K562 (cell line): ENCODE measurements around the gene SLCO3A1. TPM values are rescaled to one million over a fixed set of nuclear protein-coding genes. Genes with fewer than 3 reads are reported as not detected.

ENCODE experiments used
- ATAC-seq: fragments of 200-7000 bp; cut with Tn5 transposase; 3 replicates; pipeline ENCODE4 v1.9.1; 2020; ENCODE audit warnings: moderate library complexity
- BruUV-seq: library from RNA; stranded (reverse); fragments of 400-500 nt; replicated peaks from 2 replicates; lab custom pipeline; 2021; lab: Mats Ljungman, UMichigan
- CTCF ChIA-PET: fragments of 300-600 bp; formaldehyde crosslinking; extraction: SDS; loops from one replicate; lab custom pipeline; 2021; ENCODE audit warnings: low intra/inter-chr PET ratio; lab: Yijun Ruan, JAX
- POLR2A ChIA-PET: fragments of 300-600, 350-650 bp; sonication (Branson Sonifier 250); formaldehyde crosslinking; extraction: SDS; loops from one replicate; lab custom pipeline; 2021; ENCODE audit warnings: antibody characterized with exemption, inconsistent platforms; lab: Yijun Ruan, JAX
- DNase-seq, 4 experiments: peaks; one replicate each; pipeline versions ENCODE4 v3.0.0 to v3.0.0-alpha.2; 2011 to 2018; ENCODE audit warnings: low spot score in 3 of 4, mixed read lengths in 3 of 4; ENCODE audit errors: extremely low read depth in 1 of 4
- FAIRE-seq: peaks from 2 replicates; lab custom pipeline; 2011; peaks lifted over from hg19 to GRCh38; lab: Jason Lieb, UNC
- H2AFZ ChIP-seq: 2 replicates; pipeline ENCODE4 v1.6.0; 2011; ENCODE audit warnings: low read depth, low read length, control low read depth, inconsistent platforms
- H3K27ac ChIP-seq: fragments of 200-600 bp; 3 replicates; pipeline ENCODE4 v1.8.0; 2011; ENCODE audit warnings: low read depth, mild to moderate bottlenecking, control low read depth, inconsistent platforms, low read length, moderate library complexity, mixed read lengths; ENCODE audit errors: extremely low read depth
- H3K27me3 ChIP-seq, 2 experiments: fragments of 300-600 bp in 1 of 2; 2 replicates in 1 of 2; 3 replicates in 1 of 2; pipeline versions ENCODE4 v1.6.0 to v1.8.0; 2011; ENCODE audit warnings: inconsistent platforms in 2 of 2, low read length in 2 of 2, mild to moderate bottlenecking in 1 of 2, mixed read lengths in 1 of 2, moderate library complexity in 1 of 2; ENCODE audit not compliant: control insufficient read depth in 2 of 2, insufficient read depth in 2 of 2
- H3K36me3 ChIP-seq: fragments of 300-600 bp; 3 replicates; pipeline ENCODE4 v1.8.0; 2011; ENCODE audit warnings: mild to moderate bottlenecking, low read length, inconsistent platforms; ENCODE audit not compliant: control insufficient read depth, insufficient read depth
- H3K4me1 ChIP-seq, 2 experiments: fragments of 200-600 bp in 1 of 2; replicated peaks in 1 of 2; 2 replicates in 1 of 2; 3 replicates in 1 of 2; pipeline versions ENCODE4 v1.5.1 to v1.8.0; 2011; ENCODE audit warnings: inconsistent platforms in 2 of 2, low read length in 2 of 2, mild to moderate bottlenecking in 1 of 2, mixed read lengths in 1 of 2, moderate library complexity in 1 of 2; ENCODE audit not compliant: control insufficient read depth in 2 of 2, insufficient read depth in 2 of 2
- H3K4me2 ChIP-seq: 2 replicates; pipeline ENCODE4 v1.6.1; 2011; ENCODE audit warnings: low read length, control low read depth, inconsistent platforms, mixed read lengths; ENCODE audit not compliant: insufficient read depth
- H3K4me3 ChIP-seq: fragments of 200-600 bp; sonication (generic), shearing (Covaris generic); 2 replicates; pipeline ENCODE4 v1.5.1; 2016; ENCODE audit warnings: control low read depth, inconsistent platforms
- H3K79me2 ChIP-seq: fragments of 200-600 bp; 3 replicates; pipeline ENCODE4 v1.8.0; 2011; ENCODE audit warnings: low read length, inconsistent platforms; ENCODE audit not compliant: control insufficient read depth, insufficient read depth
- H3K9ac ChIP-seq, 2 experiments: 2 replicates each; pipeline versions ENCODE4 v1.6.0 to v1.6.1; 2011; ENCODE audit warnings: low read depth in 2 of 2, low read length in 2 of 2, control low read depth in 1 of 2, inconsistent platforms in 1 of 2, mild to moderate bottlenecking in 1 of 2, mixed read lengths in 1 of 2; ENCODE audit not compliant: insufficient read depth in 1 of 2
- H3K9me1 ChIP-seq: one replicate; pipeline ENCODE4 v1.6.0; 2011; ENCODE audit warnings: inconsistent platforms, mild to moderate bottlenecking, low read length, moderate library complexity; ENCODE audit not compliant: control insufficient read depth, insufficient read depth
- H3K9me3 ChIP-seq: replicated peaks from 2 replicates; pipeline ENCODE4 v1.5.1; 2011; ENCODE audit warnings: low read depth, low read length, inconsistent platforms; ENCODE audit not compliant: control insufficient read depth, insufficient read depth
- H4K20me1 ChIP-seq: replicated peaks from 2 replicates; pipeline ENCODE4 v1.6.1; 2011; ENCODE audit warnings: low read length, inconsistent platforms, mixed read lengths; ENCODE audit not compliant: control insufficient read depth, insufficient read depth
- TFAM ChIP-seq: fragments of 250-450 bp; sonication (Bioruptor Pico); conservative IDR thresholded peaks from 2 replicates; pipeline ENCODE4 v1.5.0; 2021; ENCODE audit warnings: mild to moderate bottlenecking, moderate library complexity
- TRIM24 ChIP-seq, 2 experiments: fragments of 450-650 bp; IDR thresholded peaks; 2 replicates each; pipeline ENCODE4 v1.6.1; 2016
- ZC3H8 ChIP-seq: fragments of 450-650 bp; IDR thresholded peaks from 2 replicates; pipeline ENCODE4 v1.6.1; 2017
- ZNF778 ChIP-seq: fragments of 450-650 bp; formaldehyde crosslinking; IDR thresholded peaks from 2 replicates; pipeline ENCODE4 v1.4.0; 2020; ENCODE audit warnings: mild to moderate bottlenecking, moderate library complexity
- WGBS: fragments of 100-300 bp; shearing (Covaris generic); methylation state at CpG from one replicate; pipeline ENCODE4 v1.1.6; 2016; ENCODE audit warnings: low coverage, mixed read lengths; ENCODE audit not compliant: insufficient coverage; ENCODE audit errors: missing lambda C conversion rate; 5-methylcytosine and 5-hydroxymethylcytosine counted together
- in situ Hi-C: fragments of 300-500 bp; cut with MboI; formaldehyde crosslinking; loops from 4 replicates; pipeline ENCODE4 v1.15.0; 2018; ENCODE audit warnings: inconsistent platforms, mixed read lengths
- intact Hi-C: fragments of 100-400 bp; cut with micrococcal nuclease; formaldehyde crosslinking; loops from 2 replicates; pipeline ENCODE4 v1.14.2; 2022
- polyA plus RNA-seq, 8 experiments: library from polyadenylated mRNA; depleted of rRNA in 4 of 8; stranded (reverse) in 5 of 8; unstranded in 3 of 8; fragments of >200 nt; fragmentation: Nextera tagmentation in 2 of 8; fragmentation: Illumina TruSeq in 1 of 8; extraction: Ambion mirVana in 2 of 8; extraction: Trizol in 1 of 8; gene quantifications; 2 replicates each; pipeline versions ENCODE4 v1.2.1 to v1.2.3, GENCODE V29; 2011 to 2014; ENCODE audit warnings: inconsistent platforms in 1 of 8, missing spikeins in 1 of 8
- total RNA-seq, 7 experiments: library from RNA; depleted of rRNA in 6 of 7; stranded (reverse); fragments of >200 nt in 6 of 7; fragmentation: Illumina TruSeq in 2 of 7; extraction: Trizol in 2 of 7; gene quantifications; 2 replicates each; pipeline versions ENCODE4 v1.2.1 to v1.2.3, GENCODE V29; 2011 to 2021; ENCODE audit warnings: low replicate concordance in 1 of 7
- TF ChIP-seq, protein P1 (sequence below): fragments of 250-450 bp; sonication (Bioruptor Pico); IDR thresholded peaks from 2 replicates; pipeline ENCODE4 v1.8.0; 2021; ENCODE audit warnings: moderate library complexity, mild to moderate bottlenecking, inconsistent platforms
- TF ChIP-seq, protein P2 (sequence below), 2 experiments: fragments of 450-650 bp; formaldehyde crosslinking in 1 of 2; IDR thresholded peaks; 2 replicates each; pipeline versions ENCODE4 v1.4.0 to v1.6.1; 2014 to 2020; ENCODE audit warnings: mild to moderate bottlenecking in 2 of 2, borderline replicate concordance in 1 of 2, low read depth in 1 of 2
- TF ChIP-seq, protein P3 (sequence below), 2 experiments: IDR thresholded peaks; 2 replicates each; pipeline ENCODE4 v1.6.1; 2011; ENCODE audit warnings: borderline replicate concordance in 1 of 2, control low read depth in 1 of 2, low read depth in 1 of 2, low read length in 1 of 2, mild to moderate bottlenecking in 1 of 2, mixed read lengths in 1 of 2, moderate library complexity in 1 of 2; ENCODE audit not compliant: insufficient read depth in 1 of 2, insufficient read length in 1 of 2, poor library complexity in 1 of 2, severe bottlenecking in 1 of 2; ENCODE audit errors: extremely low read depth in 1 of 2

SLCO3A1 gene
- total and polyA plus RNA-seq, 9 of the 15 experiments (the other 6 are each of a cell fraction or from before 2014, with no cell fraction given) = 0.01 to 0.84 (median 0.06) TPM; not detected in 3

DNA sequence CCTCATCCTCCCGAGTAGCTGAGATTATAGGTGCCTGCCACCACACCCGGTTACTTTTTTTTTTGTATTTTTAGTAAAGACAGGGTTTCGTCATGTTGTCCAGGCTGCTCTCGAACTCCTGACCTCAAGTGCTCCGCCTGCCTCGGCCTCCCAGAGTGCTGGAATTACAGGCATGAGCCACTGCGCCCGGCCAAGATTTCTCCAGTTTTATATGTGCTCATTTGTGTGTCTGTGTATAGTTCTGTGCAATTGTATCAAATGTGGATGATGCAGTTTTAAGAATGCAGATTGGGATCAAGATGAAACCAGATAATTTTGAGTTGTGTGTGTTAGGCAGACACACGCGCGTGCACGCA is 68.3 kb downstream of the SLCO3A1 start:
- no peaks in the 10 kb centered on the region for H3K9me1 ChIP-seq
- CTCF ChIA-PET = no interaction called here

More for the DNA sequence above, 68.3 kb downstream of the SLCO3A1 start:
- TF ChIP-seq, protein P1, sequence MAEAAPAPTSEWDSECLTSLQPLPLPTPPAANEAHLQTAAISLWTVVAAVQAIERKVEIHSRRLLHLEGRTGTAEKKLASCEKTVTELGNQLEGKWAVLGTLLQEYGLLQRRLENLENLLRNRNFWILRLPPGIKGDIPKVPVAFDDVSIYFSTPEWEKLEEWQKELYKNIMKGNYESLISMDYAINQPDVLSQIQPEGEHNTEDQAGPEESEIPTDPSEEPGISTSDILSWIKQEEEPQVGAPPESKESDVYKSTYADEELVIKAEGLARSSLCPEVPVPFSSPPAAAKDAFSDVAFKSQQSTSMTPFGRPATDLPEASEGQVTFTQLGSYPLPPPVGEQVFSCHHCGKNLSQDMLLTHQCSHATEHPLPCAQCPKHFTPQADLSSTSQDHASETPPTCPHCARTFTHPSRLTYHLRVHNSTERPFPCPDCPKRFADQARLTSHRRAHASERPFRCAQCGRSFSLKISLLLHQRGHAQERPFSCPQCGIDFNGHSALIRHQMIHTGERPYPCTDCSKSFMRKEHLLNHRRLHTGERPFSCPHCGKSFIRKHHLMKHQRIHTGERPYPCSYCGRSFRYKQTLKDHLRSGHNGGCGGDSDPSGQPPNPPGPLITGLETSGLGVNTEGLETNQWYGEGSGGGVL (CRISPR knock-in tag) = no peak
- TF ChIP-seq, protein P2, sequence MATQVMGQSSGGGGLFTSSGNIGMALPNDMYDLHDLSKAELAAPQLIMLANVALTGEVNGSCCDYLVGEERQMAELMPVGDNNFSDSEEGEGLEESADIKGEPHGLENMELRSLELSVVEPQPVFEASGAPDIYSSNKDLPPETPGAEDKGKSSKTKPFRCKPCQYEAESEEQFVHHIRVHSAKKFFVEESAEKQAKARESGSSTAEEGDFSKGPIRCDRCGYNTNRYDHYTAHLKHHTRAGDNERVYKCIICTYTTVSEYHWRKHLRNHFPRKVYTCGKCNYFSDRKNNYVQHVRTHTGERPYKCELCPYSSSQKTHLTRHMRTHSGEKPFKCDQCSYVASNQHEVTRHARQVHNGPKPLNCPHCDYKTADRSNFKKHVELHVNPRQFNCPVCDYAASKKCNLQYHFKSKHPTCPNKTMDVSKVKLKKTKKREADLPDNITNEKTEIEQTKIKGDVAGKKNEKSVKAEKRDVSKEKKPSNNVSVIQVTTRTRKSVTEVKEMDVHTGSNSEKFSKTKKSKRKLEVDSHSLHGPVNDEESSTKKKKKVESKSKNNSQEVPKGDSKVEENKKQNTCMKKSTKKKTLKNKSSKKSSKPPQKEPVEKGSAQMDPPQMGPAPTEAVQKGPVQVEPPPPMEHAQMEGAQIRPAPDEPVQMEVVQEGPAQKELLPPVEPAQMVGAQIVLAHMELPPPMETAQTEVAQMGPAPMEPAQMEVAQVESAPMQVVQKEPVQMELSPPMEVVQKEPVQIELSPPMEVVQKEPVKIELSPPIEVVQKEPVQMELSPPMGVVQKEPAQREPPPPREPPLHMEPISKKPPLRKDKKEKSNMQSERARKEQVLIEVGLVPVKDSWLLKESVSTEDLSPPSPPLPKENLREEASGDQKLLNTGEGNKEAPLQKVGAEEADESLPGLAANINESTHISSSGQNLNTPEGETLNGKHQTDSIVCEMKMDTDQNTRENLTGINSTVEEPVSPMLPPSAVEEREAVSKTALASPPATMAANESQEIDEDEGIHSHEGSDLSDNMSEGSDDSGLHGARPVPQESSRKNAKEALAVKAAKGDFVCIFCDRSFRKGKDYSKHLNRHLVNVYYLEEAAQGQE (IDR thresholded peaks at IDR 0.05; ENCODE audit: borderline replicate concordance) = no peak
- TF ChIP-seq, protein P2 (CRISPR knock-in tag; IDR thresholded peaks at IDR 0.05; ENCODE audit: low read depth) = no peak
- TF ChIP-seq ZC3H8 (no peak), ZNF778 (CRISPR knock-in tag) (no peak), TRIM24 (IDR thresholded peaks at IDR 0.05) (no peak), TFAM (no peak)
- TF ChIP-seq, protein P3, sequence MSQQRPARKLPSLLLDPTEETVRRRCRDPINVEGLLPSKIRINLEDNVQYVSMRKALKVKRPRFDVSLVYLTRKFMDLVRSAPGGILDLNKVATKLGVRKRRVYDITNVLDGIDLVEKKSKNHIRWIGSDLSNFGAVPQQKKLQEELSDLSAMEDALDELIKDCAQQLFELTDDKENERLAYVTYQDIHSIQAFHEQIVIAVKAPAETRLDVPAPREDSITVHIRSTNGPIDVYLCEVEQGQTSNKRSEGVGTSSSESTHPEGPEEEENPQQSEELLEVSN (IDR thresholded peaks at IDR 0.05; ENCODE audit: borderline replicate concordance in 1 of 2, extremely low read depth in 1 of 2, insufficient read depth in 1 of 2, insufficient read length in 1 of 2, low read depth in 1 of 2, low read length in 1 of 2, poor library complexity in 1 of 2, severe bottlenecking in 1 of 2) = no peak
- TF ChIP-seq, all 486 proteins: peak for 0
- in situ Hi-C loops (no loop called here), intact Hi-C loops (no loop called here)
- WGBS = 0% methylated on average over 12 of the region's 12 CpGs
- Histone ChIP-seq H3K36me3 (no peaks in the 10 kb centered on the region), H3K79me2 (no peaks in the 10 kb centered on the region), H3K9ac (no peak overlapping the region), H3K4me1 (no peaks in the 10 kb centered on the region), H2AFZ (no peak overlapping the region), H3K27me3 (peaks cover 4 to 36% of the 10 kb centered on the region in 2 experiments; a peak in 4 of 5 replicates), H3K9me3 (no peaks in the 10 kb centered on the region), H3K4me3 (no peak overlapping the region), H3K4me2 (no peak overlapping the region), H3K27ac (no peak overlapping the region), H4K20me1 (no peaks in the 10 kb centered on the region; the same call in 1 of the 2 replicates)
- DNase-seq (no peak), ATAC-seq (no peak), FAIRE-seq (no peak)
- no TSS peak for BruUV-seq
- POLR2A ChIA-PET = no interaction called here
